IMR-90 (cell line): ENCODE data around the gene SLC16A1. TPM values are rescaled to one million over a fixed set of nuclear protein-coding genes. Genes with fewer than 3 reads are reported as not detected.
A peak's percentile ranks its signal among the peaks of the same experiment; 100 is the strongest.

ENCODE experiments used
- CEBPB ChIP-seq: IDR thresholded peaks from 2 replicates; pipeline ENCODE4 v1.6.1; 2012; ENCODE audit warnings: low read depth, low read length, improper control_type of control experiment
- MAFK ChIP-seq: IDR thresholded peaks from 2 replicates; pipeline ENCODE4 v1.6.1; 2012; ENCODE audit warnings: low read depth, low read length, improper control_type of control experiment
- USF2 ChIP-seq: fragments of 150-350 bp; IDR thresholded peaks from 2 replicates; pipeline ENCODE4 v1.6.1; 2017; ENCODE audit warnings: mild to moderate bottlenecking, antibody characterized with exemption, low read length, low read depth
- polyA plus RNA-seq, 3 experiments: library from polyadenylated mRNA; depleted of rRNA; stranded (reverse); fragments of >200 nt; gene quantifications; 2 replicates each; pipeline ENCODE4 v1.2.3, GENCODE V29; 2012; ENCODE audit warnings: low replicate concordance in 1 of 3
- total RNA-seq: library from RNA; depleted of rRNA; stranded (reverse); fragments of >200 nt; gene quantifications from 2 replicates; pipeline ENCODE4 v1.2.3, GENCODE V29; 2012

Gene SLC16A1
- total and polyA plus RNA-seq, 2 of the 4 experiments (the other 2 are of a cell fraction): 32.9 to 156 TPM

- TF ChIP-seq USF2 (peak; percentile 96), MAFK (no peak), CEBPB (peak; percentile 34)
Measured at GRCh38 chr1:112955773-112956543, at the start of gene SLC16A1 (continued).
